ENCODE results near the gene CFAP410. TPM values are rescaled to one million over a fixed set of nuclear protein-coding genes. Genes with fewer than 3 reads are reported as not detected.

CFAP410 gene
- total and polyA plus RNA-seq, 2 of the 13 experiments (the other 11 are each of a cell fraction or from before 2014, with no cell fraction given), result 8.0 to 20.1 TPM

- DNase-seq (ENCODE audit: low spot score), result no peak
- H2AFZ ChIP-seq (ENCODE audit: low read length), result no peak overlapping the region
- no peaks in the 10 kb centered on the region for H3K9me3 ChIP-seq (ENCODE audit: low read length)
- no peaks in the 10 kb centered on the region for H3K79me2 ChIP-seq (ENCODE audit: insufficient read depth, low read length)
- CTCF ChIA-PET (ENCODE audit: low intra/inter-chr PET ratio, low total read pairs), result no interaction called here
- H3K4me3 ChIP-seq (replicated peaks in 1 of 3; ENCODE audit: insufficient read depth in 1 of 3, low read depth in 2 of 3, low read length in 3 of 3), result no peak overlapping the region
- no peak for ATAC-seq
- intact Hi-C loops (cut with micrococcal nuclease; ENCODE audit: unreplicated experiment) (no loop called here), in situ Hi-C loops (cut with HindIII; ENCODE audit: extremely low pct_ligation_motif_present, low pct_unique_long_range_greater_than_20kb) (no loop called here)
- H3K27me3 ChIP-seq (ENCODE audit: control insufficient read depth in 1 of 2, insufficient read depth in 2 of 2, low read length in 2 of 2), result no peaks in the 10 kb centered on the region
- no peak overlapping the region for H3K9ac ChIP-seq (ENCODE audit: insufficient read depth, low read depth, low read length)
- POLR2A ChIA-PET, result no interaction called here
- no peak overlapping the region for H3K4me2 ChIP-seq (ENCODE audit: low read depth, low read length)
- peaks cover 9% of the 10 kb centered on the region for H3K4me1 ChIP-seq (ENCODE audit: insufficient read depth, low read length)
- no peak for FAIRE-seq
- H3K36me3 ChIP-seq (replicated peaks in 1 of 2; ENCODE audit: control insufficient read depth in 1 of 2, insufficient read depth in 2 of 2, low read length in 2 of 2), result peaks cover 5 to 15% of the 10 kb centered on the region in 2 experiments; a peak in 4 of 5 replicates
- H3K27ac ChIP-seq (ENCODE audit: extremely low read length, insufficient read depth, low read length), result no peak overlapping the region
- TF ChIP-seq ZBTB38 (CRISPR knock-in tag; IDR thresholded peaks at IDR 0.05) (no peak), RBFOX2 (IDR thresholded peaks at IDR 0.05; ENCODE audit: low read depth, low read length) (peak; percentile 25; the same call in 1 of the 2 replicates), RFXAP (CRISPR knock-in tag; IDR thresholded peaks at IDR 0.05; ENCODE audit: borderline replicate concordance) (no peak), ZNF318 (CRISPR knock-in tag; IDR thresholded peaks at IDR 0.05) (no peak)
- WGBS (ENCODE audit: low lambda C conversion rate), result 97% methylated on average over 8 of the region's 22 CpGs
- no TSS peak for BruUV-seq (replicated peaks)
- H4K20me1 ChIP-seq (ENCODE audit: insufficient read depth, low read length), result no peaks in the 10 kb centered on the region; the same call in 1 of the 2 replicates
These were observed 6.2 kb downstream of the CFAP410 start for GRCh38 chr21:44332965-44333364.
